Liver (tissue), 9 donors: ENCODE data around the gene ASNSD1. TPM values are rescaled to one million over a fixed set of nuclear protein-coding genes. Genes with fewer than 3 reads are reported as not detected.

ENCODE experiments used
- DNase-seq: peaks from one replicate; pipeline ENCODE4 v3.0.0-alpha.2; 2017; ENCODE audit warnings: low spot score
- H3K27ac ChIP-seq, 2 donors: one replicate each; pipeline ENCODE4 v1.7.0; 2013; ENCODE audit warnings: inconsistent platforms in 2 of 2, low read length in 2 of 2, control low read depth in 1 of 2, low read depth in 1 of 2, mild to moderate bottlenecking in 1 of 2
- H3K27me3 ChIP-seq, 4 donors: one replicate each; pipeline versions ENCODE4 v1.6.1 to v1.7.0; 2013; ENCODE audit warnings: low read length in 3 of 4, inconsistent platforms in 1 of 4, mild to moderate bottlenecking in 1 of 4, moderate library complexity in 1 of 4; ENCODE audit not compliant: control insufficient read depth in 4 of 4, insufficient read depth in 4 of 4
- H3K36me3 ChIP-seq, 4 donors: one replicate each; pipeline versions ENCODE4 v1.6.1 to v1.7.0; 2013; ENCODE audit warnings: low read length in 3 of 4, mild to moderate bottlenecking in 3 of 4, low read depth in 1 of 4, moderate library complexity in 1 of 4; ENCODE audit not compliant: control insufficient read depth in 4 of 4, insufficient read depth in 3 of 4
- H3K4me1 ChIP-seq, 4 donors: one replicate each; pipeline versions ENCODE4 v1.6.1 to v1.7.0; 2013; ENCODE audit warnings: low read length in 3 of 4, mild to moderate bottlenecking in 3 of 4, moderate library complexity in 1 of 4; ENCODE audit not compliant: control insufficient read depth in 4 of 4, insufficient read depth in 4 of 4
- H3K4me3 ChIP-seq, 3 donors: one replicate each; pipeline versions ENCODE4 v1.6.1 to v1.7.0; 2013; ENCODE audit warnings: low read length in 3 of 3, control low read depth in 1 of 3, low read depth in 1 of 3, mild to moderate bottlenecking in 1 of 3
- H3K9ac ChIP-seq, 2 donors: one replicate each; pipeline ENCODE4 v1.7.0; 2013; ENCODE audit warnings: low read length in 2 of 2, mild to moderate bottlenecking in 2 of 2, moderate library complexity in 2 of 2, control low read depth in 1 of 2, low read depth in 1 of 2
- H3K9me3 ChIP-seq, 4 donors: one replicate each; pipeline versions ENCODE4 v1.6.1 to v1.7.0; 2013; ENCODE audit warnings: low read length in 3 of 4; ENCODE audit not compliant: control insufficient read depth in 4 of 4
- ATF3 ChIP-seq: IDR thresholded peaks from 2 replicates; pipeline ENCODE4 v1.6.1; 2016; ENCODE audit warnings: antibody characterized with exemption
- CTCF ChIP-seq: fragments of 150-350 bp; IDR thresholded peaks from 2 replicates; pipeline ENCODE4 v1.5.1; 2017; ENCODE audit warnings: improper control_type of control experiment, low read depth, low read length; ENCODE audit not compliant: missing input control
- EGR1 ChIP-seq, 2 donors: IDR thresholded peaks; 2 replicates each; pipeline ENCODE4 v1.6.1; 2016 to 2018; ENCODE audit warnings: antibody characterized with exemption in 2 of 2, low read depth in 2 of 2
- FOXA1 ChIP-seq: IDR thresholded peaks from 2 replicates; pipeline ENCODE4 v1.6.1; 2016; ENCODE audit warnings: antibody characterized with exemption
- GABPA ChIP-seq, 2 donors: IDR thresholded peaks in 1 of 2; conservative IDR thresholded peaks in 1 of 2; 2 replicates each; pipeline ENCODE4 v1.6.1; 2016; ENCODE audit warnings: antibody characterized with exemption in 2 of 2, mild to moderate bottlenecking in 1 of 2, moderate library complexity in 1 of 2
- HNF4A ChIP-seq, 2 donors: conservative IDR thresholded peaks; 2 replicates each; pipeline ENCODE4 v1.6.1; 2016; ENCODE audit warnings: antibody characterized with exemption in 2 of 2, mild to moderate bottlenecking in 2 of 2
- HNF4G ChIP-seq: IDR thresholded peaks from 2 replicates; pipeline ENCODE4 v1.6.1; 2016; ENCODE audit warnings: antibody characterized with exemption
- JUND ChIP-seq, 2 donors: IDR thresholded peaks; 2 replicates each; pipeline ENCODE4 v1.6.1; 2016; ENCODE audit warnings: antibody characterized with exemption in 2 of 2
- MAX ChIP-seq: IDR thresholded peaks from 2 replicates; pipeline ENCODE4 v1.6.1; 2016; ENCODE audit warnings: antibody characterized with exemption
- RAD21 ChIP-seq, 2 donors: IDR thresholded peaks; 2 replicates each; pipeline ENCODE4 v1.6.1; 2016; ENCODE audit warnings: antibody characterized with exemption in 2 of 2, mild to moderate bottlenecking in 2 of 2
- REST ChIP-seq: IDR thresholded peaks from 2 replicates; pipeline ENCODE4 v1.6.1; 2016; ENCODE audit warnings: antibody characterized with exemption, mild to moderate bottlenecking
- SP1 ChIP-seq: IDR thresholded peaks from 2 replicates; pipeline ENCODE4 v1.6.1; 2018; ENCODE audit warnings: antibody characterized with exemption, mild to moderate bottlenecking
- YY1 ChIP-seq: IDR thresholded peaks from 2 replicates; pipeline ENCODE4 v1.6.1; 2016; ENCODE audit warnings: antibody characterized with exemption, mild to moderate bottlenecking
- ZBTB33 ChIP-seq: IDR thresholded peaks from 2 replicates; pipeline ENCODE4 v1.6.1; 2016; ENCODE audit warnings: antibody characterized with exemption
- WGBS: extraction: QIAGEN DNeasy Blood & Tissue Kit; methylation state at CpG from one replicate; pipeline ENCODE4 v1.1.7; 2013; 5-methylcytosine and 5-hydroxymethylcytosine counted together
- polyA plus RNA-seq, 2 donors: library from polyadenylated mRNA; stranded (reverse) in 1 of 2; unstranded in 1 of 2; fragments of 200-250 nt in 1 of 2; fragments of >200 nt in 1 of 2; fragmentation: Nextera tagmentation in 1 of 2; extraction: Ambion mirVana in 1 of 2; gene quantifications; one replicate each; pipeline versions ENCODE4 v1.2.1 to v1.2.3, GENCODE V29; 2013 to 2015
- total RNA-seq, 2 donors: library from RNA; depleted of rRNA; stranded (reverse); fragments of >200 nt; gene quantifications; one replicate each; pipeline ENCODE4 v1.2.3, GENCODE V29; 2014
- donor health status: healthy.
- donor health status: healthy.
- donor health status: healthy.
- donor health status: healthy.
- donor health status: healthy.

Gene ASNSD1
- total and polyA plus RNA-seq, 4 donors, result 19.8 to 33.0 (median 25.5) TPM

GRCh38 chr2:189659734-189660133 lies 1.5 kb upstream of the ASNSD1 start:
- no peak overlapping the region for H3K27ac ChIP-seq
- 80% methylated on average over 2 of the region's 2 CpGs for WGBS
- H3K4me1 ChIP-seq, result peaks cover 2 to 12% (median 10%) of the 10 kb centered on the region in 4 donors
- H3K9ac ChIP-seq, result no peak overlapping the region
- no peaks in the 10 kb centered on the region for H3K36me3 ChIP-seq
- H3K4me3 ChIP-seq, result no peak overlapping the region
- no peaks in the 10 kb centered on the region for H3K27me3 ChIP-seq
- no peaks in the 10 kb centered on the region for H3K9me3 ChIP-seq
- DNase-seq, result no peak
- no peak for TF ChIP-seq HNF4A (conservative IDR thresholded peaks at IDR 0.05)
- no peak for TF ChIP-seq EGR1 (IDR thresholded peaks at IDR 0.05; ENCODE audit: low read depth in 2 of 2)
- no peak for TF ChIP-seq REST
- no peak for TF ChIP-seq CTCF
- no peak for TF ChIP-seq ZBTB33
- no peak for TF ChIP-seq SP1
- TF ChIP-seq RAD21 (IDR thresholded peaks at IDR 0.05), result no peak
- TF ChIP-seq YY1, result no peak

- no peaks in the 10 kb centered on the region for H3K27me3 ChIP-seq
- H3K36me3 ChIP-seq, result no peaks in the 10 kb centered on the region
- H3K4me1 ChIP-seq, result peaks cover 2 to 12% (median 10%) of the 10 kb centered on the region in 4 donors
- 18% methylated on average over 4 of the region's 4 CpGs for WGBS
- DNase-seq, result no peak
- H3K4me3 ChIP-seq, result no peak overlapping the region
- H3K9ac ChIP-seq, result no peak overlapping the region
- no peaks in the 10 kb centered on the region for H3K9me3 ChIP-seq
- H3K27ac ChIP-seq, result no peak overlapping the region
- TF ChIP-seq GABPA (IDR thresholded peaks at IDR 0.05 in 1 of 2, conservative IDR thresholded peaks at IDR 0.05 in 1 of 2) (no peak), ATF3 (no peak), RAD21 (IDR thresholded peaks at IDR 0.05) (no peak), SP1 (no peak), REST (no peak), CTCF (no peak), HNF4A (conservative IDR thresholded peaks at IDR 0.05) (no peak), EGR1 (IDR thresholded peaks at IDR 0.05; ENCODE audit: low read depth in 2 of 2) (no peak), JUND (IDR thresholded peaks at IDR 0.05) (no peak), YY1 (no peak), HNF4G (no peak), MAX (no peak), FOXA1 (no peak)
Observed at GRCh38 chr2:189660803-189661147, 484 bp upstream of the ASNSD1 start.
